Liver (tissue), 9 donors: Measurements from ENCODE around the gene REEP1. TPM values are rescaled to one million over a fixed set of nuclear protein-coding genes. Genes with fewer than 3 reads are reported as not detected.

Experiments
- DNase-seq: peaks from one replicate; pipeline ENCODE4 v3.0.0-alpha.2; 2017; ENCODE audit warnings: low spot score
- H3K27ac ChIP-seq, 2 donors: one replicate each; pipeline ENCODE4 v1.7.0; 2013; ENCODE audit warnings: inconsistent platforms in 2 of 2, low read length in 2 of 2, control low read depth in 1 of 2, low read depth in 1 of 2, mild to moderate bottlenecking in 1 of 2
- H3K27me3 ChIP-seq, 4 donors: one replicate each; pipeline versions ENCODE4 v1.6.1 to v1.7.0; 2013; ENCODE audit warnings: low read length in 3 of 4, inconsistent platforms in 1 of 4, mild to moderate bottlenecking in 1 of 4, moderate library complexity in 1 of 4; ENCODE audit not compliant: control insufficient read depth in 4 of 4, insufficient read depth in 4 of 4
- H3K36me3 ChIP-seq, 4 donors: one replicate each; pipeline versions ENCODE4 v1.6.1 to v1.7.0; 2013; ENCODE audit warnings: low read length in 3 of 4, mild to moderate bottlenecking in 3 of 4, low read depth in 1 of 4, moderate library complexity in 1 of 4; ENCODE audit not compliant: control insufficient read depth in 4 of 4, insufficient read depth in 3 of 4
- H3K4me1 ChIP-seq, 4 donors: one replicate each; pipeline versions ENCODE4 v1.6.1 to v1.7.0; 2013; ENCODE audit warnings: low read length in 3 of 4, mild to moderate bottlenecking in 3 of 4, moderate library complexity in 1 of 4; ENCODE audit not compliant: control insufficient read depth in 4 of 4, insufficient read depth in 4 of 4
- H3K4me3 ChIP-seq, 3 donors: one replicate each; pipeline versions ENCODE4 v1.6.1 to v1.7.0; 2013; ENCODE audit warnings: low read length in 3 of 3, control low read depth in 1 of 3, low read depth in 1 of 3, mild to moderate bottlenecking in 1 of 3
- H3K9ac ChIP-seq, 2 donors: one replicate each; pipeline ENCODE4 v1.7.0; 2013; ENCODE audit warnings: low read length in 2 of 2, mild to moderate bottlenecking in 2 of 2, moderate library complexity in 2 of 2, control low read depth in 1 of 2, low read depth in 1 of 2
- H3K9me3 ChIP-seq, 4 donors: one replicate each; pipeline versions ENCODE4 v1.6.1 to v1.7.0; 2013; ENCODE audit warnings: low read length in 3 of 4; ENCODE audit not compliant: control insufficient read depth in 4 of 4
- CTCF ChIP-seq: fragments of 150-350 bp; IDR thresholded peaks from 2 replicates; pipeline ENCODE4 v1.5.1; 2017; ENCODE audit warnings: improper control_type of control experiment, low read depth, low read length; ENCODE audit not compliant: missing input control
- EGR1 ChIP-seq, 2 donors: IDR thresholded peaks; 2 replicates each; pipeline ENCODE4 v1.6.1; 2016 to 2018; ENCODE audit warnings: antibody characterized with exemption in 2 of 2, low read depth in 2 of 2
- FOXA2 ChIP-seq: IDR thresholded peaks from 2 replicates; pipeline ENCODE4 v1.6.1; 2016; ENCODE audit warnings: antibody characterized with exemption
- HNF4G ChIP-seq: IDR thresholded peaks from 2 replicates; pipeline ENCODE4 v1.6.1; 2016; ENCODE audit warnings: antibody characterized with exemption
- JUND ChIP-seq, 2 donors: IDR thresholded peaks; 2 replicates each; pipeline ENCODE4 v1.6.1; 2016; ENCODE audit warnings: antibody characterized with exemption in 2 of 2
- MAX ChIP-seq: IDR thresholded peaks from 2 replicates; pipeline ENCODE4 v1.6.1; 2016; ENCODE audit warnings: antibody characterized with exemption
- NR2F2 ChIP-seq: IDR thresholded peaks from 2 replicates; pipeline ENCODE4 v1.6.1; 2016; ENCODE audit warnings: antibody characterized with exemption
- RAD21 ChIP-seq, 2 donors: IDR thresholded peaks; 2 replicates each; pipeline ENCODE4 v1.6.1; 2016; ENCODE audit warnings: antibody characterized with exemption in 2 of 2, mild to moderate bottlenecking in 2 of 2
- RXRA ChIP-seq, 2 donors: IDR thresholded peaks; 2 replicates each; pipeline ENCODE4 v1.6.1; 2017 to 2018; ENCODE audit warnings: antibody characterized with exemption in 2 of 2, mild to moderate bottlenecking in 1 of 2
- SP1 ChIP-seq: IDR thresholded peaks from 2 replicates; pipeline ENCODE4 v1.6.1; 2018; ENCODE audit warnings: antibody characterized with exemption, mild to moderate bottlenecking
- YY1 ChIP-seq: IDR thresholded peaks from 2 replicates; pipeline ENCODE4 v1.6.1; 2016; ENCODE audit warnings: antibody characterized with exemption, mild to moderate bottlenecking
- ZBTB33 ChIP-seq: IDR thresholded peaks from 2 replicates; pipeline ENCODE4 v1.6.1; 2016; ENCODE audit warnings: antibody characterized with exemption
- WGBS: extraction: QIAGEN DNeasy Blood & Tissue Kit; methylation state at CpG from one replicate; pipeline ENCODE4 v1.1.7; 2013; 5-methylcytosine and 5-hydroxymethylcytosine counted together
- polyA plus RNA-seq, 2 donors: library from polyadenylated mRNA; stranded (reverse) in 1 of 2; unstranded in 1 of 2; fragments of 200-250 nt in 1 of 2; fragments of >200 nt in 1 of 2; fragmentation: Nextera tagmentation in 1 of 2; extraction: Ambion mirVana in 1 of 2; gene quantifications; one replicate each; pipeline versions ENCODE4 v1.2.1 to v1.2.3, GENCODE V29; 2013 to 2015
- total RNA-seq, 2 donors: library from RNA; depleted of rRNA; stranded (reverse); fragments of >200 nt; gene quantifications; one replicate each; pipeline ENCODE4 v1.2.3, GENCODE V29; 2014
- TF ChIP-seq, protein P1 (sequence below): IDR thresholded peaks from 2 replicates; pipeline ENCODE4 v1.6.1; 2016; ENCODE audit warnings: antibody characterized with exemption
- donor health status: healthy.
- donor health status: healthy.
- donor health status: healthy.
- donor health status: healthy.
- donor health status: healthy.

The REEP1 gene
- total and polyA plus RNA-seq, 4 donors = 0.46 to 1.7 (median 0.89) TPM

DNA sequence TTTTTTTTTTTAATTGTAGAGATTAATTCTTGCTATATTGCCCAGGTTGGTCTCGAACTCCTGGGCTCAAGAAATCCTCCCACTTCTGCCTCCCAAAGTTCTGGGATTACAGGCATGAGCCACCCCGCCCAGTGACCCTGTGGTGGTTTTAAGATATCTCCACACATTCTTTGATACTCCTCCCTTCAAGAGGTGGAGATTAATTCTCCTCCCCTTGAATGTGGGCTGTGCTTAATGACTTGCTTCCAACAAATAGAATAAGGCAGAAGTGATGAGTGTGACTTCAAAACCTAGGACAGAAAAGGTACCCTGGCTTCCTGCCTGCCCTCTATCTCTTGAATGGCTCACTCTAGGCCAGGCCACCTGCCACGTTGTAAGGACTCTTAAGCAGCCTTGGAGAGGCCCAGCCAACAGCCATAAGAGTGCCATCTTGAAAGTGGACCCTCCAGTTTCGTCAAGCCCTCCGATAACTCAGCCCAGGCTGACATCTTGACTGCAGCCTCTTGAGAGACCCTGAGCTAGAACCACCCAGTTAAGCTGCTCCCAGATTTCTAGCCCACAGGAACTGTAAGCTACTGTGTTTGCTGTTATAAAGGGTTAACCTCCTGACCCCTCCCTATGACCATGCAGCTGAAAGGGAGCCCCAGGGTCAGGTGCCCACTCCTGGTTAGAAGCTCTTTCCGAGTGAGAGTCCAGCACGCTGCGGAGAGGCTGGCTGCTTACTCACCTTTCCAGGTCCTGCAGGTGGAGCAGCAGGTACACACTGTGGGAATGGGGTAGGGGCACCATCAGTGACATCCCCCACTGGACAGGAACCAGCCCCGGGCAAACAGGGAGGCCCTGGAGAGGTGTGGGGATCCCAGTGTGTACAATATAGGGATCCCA lies 110.5 kb downstream of the REEP1 start:
- Histone ChIP-seq H3K9me3 (no peaks in the 10 kb centered on the region), H3K36me3 (no peaks in the 10 kb centered on the region), H3K27me3 (no peaks in the 10 kb centered on the region), H3K4me3 (no peak overlapping the region), H3K27ac (no peak overlapping the region), H3K4me1 (no peaks in the 10 kb centered on the region), H3K9ac (no peak overlapping the region)
- no peak for DNase-seq
- TF ChIP-seq JUND (IDR thresholded peaks at IDR 0.05) (no peak), MAX (no peak), FOXA2 (no peak), RXRA (IDR thresholded peaks at IDR 0.05) (no peak), SP1 (no peak), CTCF (no peak), RAD21 (IDR thresholded peaks at IDR 0.05) (no peak), YY1 (no peak)
- TF ChIP-seq, protein P1, sequence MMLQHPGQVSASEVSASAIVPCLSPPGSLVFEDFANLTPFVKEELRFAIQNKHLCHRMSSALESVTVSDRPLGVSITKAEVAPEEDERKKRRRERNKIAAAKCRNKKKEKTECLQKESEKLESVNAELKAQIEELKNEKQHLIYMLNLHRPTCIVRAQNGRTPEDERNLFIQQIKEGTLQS = no peak
- 90% methylated on average over 9 of the region's 9 CpGs for WGBS

DNA sequence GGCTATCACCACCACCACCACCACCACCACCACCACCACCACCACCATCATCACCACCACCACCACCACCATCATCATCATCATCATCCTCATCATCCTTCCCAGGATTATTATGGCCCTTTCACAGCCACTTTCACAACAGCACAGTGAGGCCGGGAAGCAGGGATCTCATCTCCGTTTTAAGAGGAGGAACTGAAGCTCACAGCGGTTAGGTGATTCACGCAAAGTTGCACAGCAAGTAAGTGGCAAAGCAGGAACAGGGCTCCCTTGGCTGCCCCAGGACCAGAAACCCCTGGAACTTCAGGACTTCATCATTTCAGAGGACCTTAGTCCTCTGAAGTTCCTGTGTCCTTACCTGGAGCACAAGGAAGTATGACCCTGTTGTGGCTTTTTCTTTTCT lies 111.4 kb downstream of the REEP1 start:
- no peaks in the 10 kb centered on the region for H3K36me3 ChIP-seq
- no peak for TF ChIP-seq CTCF
- TF ChIP-seq ZBTB33 = no peak
- TF ChIP-seq YY1 = no peak
- TF ChIP-seq EGR1 (IDR thresholded peaks at IDR 0.05; ENCODE audit: low read depth in 2 of 2) = no peak
- no peak for TF ChIP-seq JUND (IDR thresholded peaks at IDR 0.05)
- TF ChIP-seq FOXA2 = no peak
- TF ChIP-seq NR2F2 = no peak
- no peak for TF ChIP-seq MAX
- no peak for TF ChIP-seq HNF4G
- WGBS = 89% methylated on average over 4 of the region's 4 CpGs
- no peaks in the 10 kb centered on the region for H3K27me3 ChIP-seq
- H3K9me3 ChIP-seq = no peaks in the 10 kb centered on the region
- no peak overlapping the region for H3K9ac ChIP-seq
- no peak for DNase-seq
- no peaks in the 10 kb centered on the region for H3K4me1 ChIP-seq
- H3K27ac ChIP-seq = no peak overlapping the region
- H3K4me3 ChIP-seq = no peak overlapping the region
